GM21381 (cell line): ENCODE data around the gene KLHL3.

Source experiments
- ATAC-seq: cut with Tn5 transposase; IDR thresholded peaks from one replicate; pipeline ENCODE4 v1.9.1; 2021; ENCODE audit warnings: mild to moderate bottlenecking, moderate library complexity; ENCODE audit not compliant: unreplicated experiment

The KLHL3 gene

GRCh38 chr5:137747848-137748247 is 12.0 kb upstream of the KLHL3 start:
- ATAC-seq, result no peak

GRCh38 chr5:137743031-137743640 is 7.2 kb upstream of the KLHL3 start:
- ATAC-seq, result peak; percentile 85

GRCh38 chr5:137741718-137742117 is 5.8 kb upstream of the KLHL3 start:
- ATAC-seq, result no peak

GRCh38 chr5:137739737-137740136 is 3.8 kb upstream of the KLHL3 start:
- no peak for ATAC-seq

- ATAC-seq, result no peak
Observed at GRCh38 chr5:137738947-137739346, 3.1 kb upstream of the KLHL3 start.

GRCh38 chr5:137737349-137738131 is 1.7 kb upstream of the KLHL3 start:
- ATAC-seq, result no peak

GRCh38 chr5:137736496-137736895 is 607 bp upstream of the KLHL3 start:
- ATAC-seq, result no peak

- ATAC-seq, result peak; percentile 31
Observed at GRCh38 chr5:137734962-137735554, 831 bp downstream of the KLHL3 start.

GRCh38 chr5:137734331-137734730 is 1.6 kb downstream of the KLHL3 start:
- no peak for ATAC-seq

GRCh38 chr5:137733922-137734321 is 2.0 kb downstream of the KLHL3 start:
- no peak for ATAC-seq

GRCh38 chr5:137733006-137733405 is 2.9 kb downstream of the KLHL3 start:
- no peak for ATAC-seq

- no peak for ATAC-seq
Observed at GRCh38 chr5:137731176-137731575, 4.7 kb downstream of the KLHL3 start.

GRCh38 chr5:137730336-137730735 is 5.6 kb downstream of the KLHL3 start:
- ATAC-seq, result no peak

GRCh38 chr5:137728048-137728447 is 7.8 kb downstream of the KLHL3 start:
- ATAC-seq, result no peak

GRCh38 chr5:137727623-137728022 is 8.3 kb downstream of the KLHL3 start:
- ATAC-seq, result no peak

GRCh38 chr5:137724251-137724650 is 11.6 kb downstream of the KLHL3 start:
- ATAC-seq, result no peak

- ATAC-seq, result no peak
Observed at GRCh38 chr5:137718611-137719010, 17.3 kb downstream of the KLHL3 start.

- ATAC-seq, result no peak
Observed at GRCh38 chr5:137716337-137716736, 19.6 kb downstream of the KLHL3 start.

- ATAC-seq, result no peak
Observed at GRCh38 chr5:137715456-137715855, 20.4 kb downstream of the KLHL3 start.

- no peak for ATAC-seq
Observed at GRCh38 chr5:137714946-137715345, 20.9 kb downstream of the KLHL3 start.

- ATAC-seq, result no peak
Observed at GRCh38 chr5:137714494-137714893, 21.4 kb downstream of the KLHL3 start.

- no peak for ATAC-seq
Observed at GRCh38 chr5:137712139-137712667, 23.7 kb downstream of the KLHL3 start.
